Psoas muscle (tissue), 8 donors: ENCODE measurements around the gene HEXIM1. TPM values are rescaled to one million over a fixed set of nuclear protein-coding genes. Genes with fewer than 3 reads are reported as not detected.

ENCODE experiments used
- ATAC-seq, 4 donors: fragments of 200-7000 bp; cut with Tn5 transposase; one replicate each; pipeline ENCODE4 v1.9.1; 2020; ENCODE audit warnings: moderate library complexity in 3 of 4, mild to moderate bottlenecking in 2 of 4
- DNase-seq, 2 donors: peaks; one replicate each; pipeline ENCODE4 v3.0.0-alpha.2; 2020
- H3K27ac ChIP-seq: fragments of 200-600 bp; one replicate; pipeline ENCODE4 v1.8.0; 2022
- H3K27me3 ChIP-seq, 3 donors: fragments of 200-600 bp in 1 of 3; one replicate each; pipeline versions ENCODE4 v1.6.1 to v1.8.0; 2013 to 2022; ENCODE audit warnings: low read length in 2 of 3, mild to moderate bottlenecking in 2 of 3, moderate library complexity in 1 of 3; ENCODE audit not compliant: insufficient read depth in 3 of 3
- H3K36me3 ChIP-seq, 2 donors: fragments of 200-600 bp in 1 of 2; one replicate each; pipeline versions ENCODE4 v1.6.1 to v1.8.0; 2013 to 2022; ENCODE audit warnings: low read depth in 1 of 2, mild to moderate bottlenecking in 1 of 2, moderate library complexity in 1 of 2; ENCODE audit not compliant: insufficient read depth in 1 of 2
- H3K4me1 ChIP-seq: fragments of 200-600 bp; one replicate; pipeline ENCODE4 v1.8.0; 2022
- H3K4me3 ChIP-seq: fragments of 200-600 bp; one replicate; pipeline ENCODE4 v1.8.0; 2022; ENCODE audit warnings: mild to moderate bottlenecking
- H3K9me3 ChIP-seq: fragments of 200-600 bp; one replicate; pipeline ENCODE4 v1.8.0; 2022
- WGBS, 3 donors: extraction: QIAGEN DNeasy Blood & Tissue Kit; methylation state at CpG; one replicate each; pipeline versions ENCODE4 v1.1.6 to v1.1.7; 2013; 5-methylcytosine and 5-hydroxymethylcytosine counted together
- intact Hi-C, 2 donors: fragments of 100-400 bp; cut with DNase I; formaldehyde crosslinking; loops; one replicate each; pipeline versions ENCODE4 v1.11.0 to v1.14.2; 2022
- polyA plus RNA-seq, 3 donors: library from polyadenylated mRNA; stranded (reverse); fragments of 200-250 nt; gene quantifications; one replicate each; pipeline ENCODE4 v1.2.3, GENCODE V29; 2013
- total RNA-seq, 4 donors: library from RNA; stranded (reverse); fragmentation: NEBNext Ultra II Directional in 2 of 4; extraction: Animal tissue kit (Norgen Biotek cat#: 25700) in 2 of 4; gene quantifications; one replicate each; pipeline versions ENCODE4 v1.2.1 to v1.2.4, GENCODE V29; 2021 to 2023
- TF ChIP-seq, protein P1 (sequence below): fragments of 200-600 bp; IDR thresholded peaks from one replicate; pipeline ENCODE4 v1.8.0; 2022; ENCODE audit warnings: antibody characterized with exemption
- donor health status: healthy with polysubstance abuse.
- donor health status: DM: no; HTN: no; CAD: no; lungs with moderate emphysema.
- donor health status: Bipolar disorder and iron deficiency.
- donor health status: healthy.
- donor health status: DM: yes; HTN: yes; CAD: no.
- donor health status: DM: no; HTN: no; CAD: no.
- donor health status: DM: no; HTN: no; CAD: no.
- donor health status: DM: yes; HTN: yes; CAD: no.

HEXIM1 gene
- total and polyA plus RNA-seq, 7 donors: 9.5 to 127 (median 29.2) TPM

DNA sequence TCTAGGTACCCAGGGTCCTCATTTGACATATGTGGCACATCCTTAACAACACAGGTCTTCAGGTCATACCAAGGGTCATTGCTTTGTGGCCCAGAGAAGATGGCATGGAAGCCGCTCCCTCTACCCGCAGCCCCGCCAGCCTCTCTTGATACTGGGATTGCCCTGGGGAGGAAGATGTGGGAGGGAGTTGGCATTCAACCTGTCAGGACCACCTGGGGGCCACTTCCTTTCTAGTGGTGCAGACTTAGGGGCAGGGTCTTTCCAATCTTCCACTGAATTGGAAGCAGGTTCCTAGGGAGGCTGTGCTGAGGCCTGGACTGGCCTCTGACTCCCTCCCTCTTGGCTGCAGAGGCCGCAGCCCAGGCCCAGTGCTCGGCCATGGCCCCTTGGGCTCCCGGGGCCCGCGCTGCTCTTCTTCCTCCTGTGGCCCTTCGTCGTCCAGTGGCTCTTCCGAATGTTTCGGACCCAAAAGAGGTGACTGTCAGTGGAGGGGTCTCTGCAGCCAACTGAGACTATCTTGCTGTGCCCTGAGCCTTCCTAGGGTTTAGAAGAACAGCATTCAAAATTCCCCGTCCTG, 5.1 kb upstream of the HEXIM1 start:
- H3K27me3 ChIP-seq: no peaks in the 10 kb centered on the region
- H3K27ac ChIP-seq: peak overlapping the region; percentile 88
- H3K4me1 ChIP-seq: peaks cover 10% of the 10 kb centered on the region
- intact Hi-C loops: no loop called here
- no peaks in the 10 kb centered on the region for H3K36me3 ChIP-seq
- no peaks in the 10 kb centered on the region for H3K9me3 ChIP-seq
- peak in 1 of 2 donors; percentile 47 for DNase-seq
- ATAC-seq: no peak
- H3K4me3 ChIP-seq: peak overlapping the region; percentile 63
- TF ChIP-seq, protein P1, sequence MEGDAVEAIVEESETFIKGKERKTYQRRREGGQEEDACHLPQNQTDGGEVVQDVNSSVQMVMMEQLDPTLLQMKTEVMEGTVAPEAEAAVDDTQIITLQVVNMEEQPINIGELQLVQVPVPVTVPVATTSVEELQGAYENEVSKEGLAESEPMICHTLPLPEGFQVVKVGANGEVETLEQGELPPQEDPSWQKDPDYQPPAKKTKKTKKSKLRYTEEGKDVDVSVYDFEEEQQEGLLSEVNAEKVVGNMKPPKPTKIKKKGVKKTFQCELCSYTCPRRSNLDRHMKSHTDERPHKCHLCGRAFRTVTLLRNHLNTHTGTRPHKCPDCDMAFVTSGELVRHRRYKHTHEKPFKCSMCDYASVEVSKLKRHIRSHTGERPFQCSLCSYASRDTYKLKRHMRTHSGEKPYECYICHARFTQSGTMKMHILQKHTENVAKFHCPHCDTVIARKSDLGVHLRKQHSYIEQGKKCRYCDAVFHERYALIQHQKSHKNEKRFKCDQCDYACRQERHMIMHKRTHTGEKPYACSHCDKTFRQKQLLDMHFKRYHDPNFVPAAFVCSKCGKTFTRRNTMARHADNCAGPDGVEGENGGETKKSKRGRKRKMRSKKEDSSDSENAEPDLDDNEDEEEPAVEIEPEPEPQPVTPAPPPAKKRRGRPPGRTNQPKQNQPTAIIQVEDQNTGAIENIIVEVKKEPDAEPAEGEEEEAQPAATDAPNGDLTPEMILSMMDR: no peak
- 59 to 80% (median 66%) methylated on average over 13 of the region's 13 CpGs for WGBS, 3 donors

DNA sequence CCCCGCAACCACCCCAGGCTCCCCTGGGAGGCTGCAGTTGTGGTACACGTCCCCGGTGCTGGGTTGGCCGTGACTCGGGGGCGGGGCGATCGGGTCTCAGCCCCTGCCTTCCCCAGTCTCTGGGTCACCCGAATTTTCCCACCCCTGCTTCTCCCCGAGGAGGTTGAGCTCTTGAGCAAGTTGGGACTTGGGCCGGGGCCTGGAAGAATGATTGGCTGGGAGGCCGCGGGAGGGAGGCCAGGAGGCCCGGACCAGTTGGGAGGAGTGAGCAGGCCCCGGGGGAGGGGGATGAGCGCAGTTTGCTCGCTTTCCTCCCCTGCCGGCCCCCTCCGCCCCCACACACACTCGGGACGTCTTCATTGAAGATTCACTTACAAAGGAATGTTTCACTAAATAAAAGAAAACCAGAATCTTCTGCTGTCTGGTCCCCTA, 4.5 kb upstream of the HEXIM1 start:
- Histone ChIP-seq H3K4me1 (peaks cover 10% of the 10 kb centered on the region), H3K9me3 (no peaks in the 10 kb centered on the region), H3K4me3 (peak overlapping the region; percentile 63), H3K27me3 (no peaks in the 10 kb centered on the region), H3K27ac (peak overlapping the region; percentile 88), H3K36me3 (no peaks in the 10 kb centered on the region)
- 4 to 7% (median 7%) methylated on average over 19 to 21 of the region's 21 CpGs for WGBS, 3 donors
- ATAC-seq: peak in 3 of 4 donors; percentile 18 to 26 (median 20)
- peak; percentile 94 to 96 for DNase-seq
- intact Hi-C loops: no loop called here
- TF ChIP-seq, protein P1: no peak

DNA sequence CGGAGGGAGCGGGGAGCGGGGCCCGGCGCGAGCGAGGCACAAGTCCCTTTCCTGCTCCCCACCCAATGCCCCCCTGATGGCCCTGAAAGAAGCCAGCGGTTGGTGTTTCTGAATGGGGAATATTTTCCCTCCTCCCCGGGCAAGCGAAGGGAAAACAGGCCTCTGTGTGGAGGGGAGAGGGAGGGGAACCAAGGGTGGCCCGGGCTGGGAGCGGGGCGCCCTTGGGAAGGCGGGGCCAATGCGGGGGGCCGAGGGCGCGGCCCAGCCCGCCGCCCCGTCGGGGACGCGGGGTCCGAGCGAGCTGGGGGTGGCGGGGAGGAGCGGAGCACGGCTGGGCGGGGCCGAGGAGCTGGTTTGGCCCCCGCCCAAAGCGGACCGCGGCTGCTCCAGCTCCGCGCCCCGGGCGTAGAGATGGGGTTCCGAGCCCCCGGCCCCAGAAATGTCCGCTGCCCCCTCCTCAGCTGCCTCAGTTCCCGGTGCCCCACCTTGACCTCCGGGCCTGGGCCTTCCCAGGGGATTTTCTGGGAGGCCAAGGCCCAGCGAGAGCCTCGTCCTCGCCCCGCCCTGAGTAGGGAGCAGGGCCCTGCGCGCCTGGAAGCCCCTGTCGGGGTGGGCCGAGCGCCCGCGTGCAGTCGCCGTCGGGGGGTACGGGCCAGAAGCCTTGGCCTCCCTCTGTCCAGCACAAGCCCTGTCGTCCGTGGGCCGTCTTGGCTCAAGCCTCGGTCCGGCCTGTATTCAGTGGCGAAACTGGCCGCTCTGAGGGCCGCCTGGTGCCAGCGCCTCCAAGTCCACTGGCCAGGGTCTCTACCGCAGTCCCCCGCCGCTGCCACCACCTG, 3.9 kb upstream of the HEXIM1 start:
- peak overlapping the region; percentile 88 for H3K27ac ChIP-seq
- peaks cover 10% of the 10 kb centered on the region for H3K4me1 ChIP-seq
- peak; percentile 74 to 81 for DNase-seq
- no peaks in the 10 kb centered on the region for H3K36me3 ChIP-seq
- TF ChIP-seq, protein P1: no peak
- intact Hi-C loops: no loop called here
- no peaks in the 10 kb centered on the region for H3K27me3 ChIP-seq
- peak in 3 of 4 donors; percentile 10 to 13 (median 12) for ATAC-seq
- peak overlapping the region; percentile 63 for H3K4me3 ChIP-seq
- WGBS, 3 donors: 7 to 17% (median 9%) methylated on average over 50 to 71 of the region's 71 CpGs
- no peaks in the 10 kb centered on the region for H3K9me3 ChIP-seq

GRCh38 chr17:45145035-45145389, 3.3 kb upstream of the HEXIM1 start:
- Histone ChIP-seq H3K4me1 (peaks cover 10% of the 10 kb centered on the region), H3K27ac (peak overlapping the region; percentile 88), H3K9me3 (no peaks in the 10 kb centered on the region), H3K4me3 (peak overlapping the region; percentile 63), H3K27me3 (no peaks in the 10 kb centered on the region), H3K36me3 (no peaks in the 10 kb centered on the region)
- intact Hi-C loops: no loop called here
- DNase-seq (peak in 1 of 2 donors; percentile 56), ATAC-seq (no peak)
- TF ChIP-seq, protein P1: no peak
- WGBS, 3 donors: 64 to 72% (median 65%) methylated on average over 8 of the region's 8 CpGs
